GM23248 (cell line): ENCODE results near the gene DLG2.

Experiments
- EZH2 ChIP-seq: fragments of 200-600 bp; sonication (generic); IDR thresholded peaks from 2 replicates; pipeline ENCODE4 v1.6.1; 2018; ENCODE audit warnings: antibody characterized with exemption, mild to moderate bottlenecking; ENCODE audit not compliant: insufficient read depth, poor library complexity, severe bottlenecking
- EZH2phosphoT487 ChIP-seq: fragments of 200-600 bp; sonication (generic); IDR thresholded peaks from 2 replicates; pipeline ENCODE4 v1.6.1; 2018; ENCODE audit warnings: antibody characterized with exemption, moderate library complexity, mild to moderate bottlenecking, low read depth; ENCODE audit not compliant: insufficient read depth

DNA sequence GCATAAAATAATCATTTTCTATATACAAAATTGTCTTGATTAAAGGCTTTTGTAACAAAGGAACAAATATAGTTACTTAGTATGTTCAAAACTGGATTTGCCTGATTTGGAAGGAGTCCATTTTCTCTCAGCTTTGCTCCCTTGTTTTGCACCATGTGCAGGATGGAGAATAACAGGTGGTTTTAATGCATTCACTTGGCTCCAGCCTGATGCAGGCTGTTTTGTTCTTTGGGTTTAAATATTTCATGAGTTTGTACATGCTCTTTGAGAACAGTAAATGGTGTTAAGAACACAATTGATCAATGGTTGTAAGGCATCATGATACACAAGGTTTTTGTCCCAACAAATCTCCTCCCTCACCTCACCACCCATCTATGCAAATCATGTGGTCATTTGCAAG lies 1454.1 kb downstream of the DLG2 start:
- no peak for TF ChIP-seq EZH2
- TF ChIP-seq EZH2phosphoT487: no peak
